HL-60 (cell line): ENCODE results near the gene CIB2.

Experiments used
- DNase-seq, 2 experiments: peaks; one replicate each; pipeline ENCODE4 v3.0.0-alpha.2; 2010 to 2020; ENCODE audit warnings: low read depth in 1 of 2, low spot score in 1 of 2
- H3K27ac ChIP-seq: fragments of 250-450 bp; sonication (Bioruptor Pico); replicated peaks from 2 replicates; pipeline ENCODE4 v1.5.1; 2020; ENCODE audit warnings: mild to moderate bottlenecking, moderate library complexity
- H3K27me3 ChIP-seq: fragments of 250-450 bp; sonication (Bioruptor Pico); 2 replicates; pipeline ENCODE4 v1.5.1; 2021; ENCODE audit warnings: mild to moderate bottlenecking, moderate library complexity; ENCODE audit not compliant: insufficient read depth, poor library complexity, severe bottlenecking
- H3K4me3 ChIP-seq: replicated peaks from 2 replicates; pipeline ENCODE4 v1.5.1; 2011; ENCODE audit warnings: mild to moderate bottlenecking, control low read depth, low read length; ENCODE audit not compliant: insufficient read depth
- GABPA ChIP-seq: IDR thresholded peaks from 2 replicates; pipeline ENCODE4 v1.6.1; 2012; ENCODE audit warnings: low read depth
- POLR2AphosphoS5 ChIP-seq: IDR thresholded peaks from 2 replicates; pipeline ENCODE4 v1.6.1; 2012; ENCODE audit warnings: low read depth
- SPI1 ChIP-seq: IDR thresholded peaks from 2 replicates; pipeline ENCODE4 v1.6.1; 2012; ENCODE audit warnings: low read depth, mild to moderate bottlenecking, borderline replicate concordance
- TF ChIP-seq, protein P1 (sequence below): IDR thresholded peaks from one replicate; pipeline ENCODE4 v1.5.1; 2011; ENCODE audit warnings: low read length, control low read depth, inconsistent platforms; ENCODE audit not compliant: insufficient read depth
- TF ChIP-seq, protein P2 (sequence below): IDR thresholded peaks from 2 replicates; pipeline ENCODE4 v1.6.1; 2012; ENCODE audit warnings: low read depth; ENCODE audit not compliant: insufficient replicate concordance

CIB2 gene

DNA sequence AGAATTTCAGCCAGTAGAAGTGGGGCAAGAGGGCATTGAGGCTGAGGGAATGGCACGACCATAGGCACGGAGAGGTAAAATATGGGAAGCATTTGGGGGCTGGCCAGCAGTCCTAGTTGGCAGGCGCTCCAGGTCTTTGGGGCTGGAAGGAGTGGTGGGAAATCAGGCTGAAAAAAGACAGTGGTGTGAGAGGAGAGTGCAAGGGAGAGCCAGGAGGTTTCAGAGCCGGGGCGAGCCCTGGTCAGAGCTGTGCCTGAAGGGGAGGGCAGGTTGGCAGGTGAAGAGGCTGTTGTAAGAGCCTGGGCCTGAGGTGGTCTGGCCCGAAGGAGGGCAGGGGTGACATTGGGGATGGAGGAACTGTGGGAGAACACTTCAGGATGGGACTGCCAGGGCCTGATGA lies 16.3 kb upstream of the CIB2 start:
- Histone ChIP-seq H3K27ac (no peak overlapping the region), H3K27me3 (no peaks in the 10 kb centered on the region), H3K4me3 (no peak overlapping the region)
- DNase-seq, result no peak
- no peak for TF ChIP-seq GABPA
- TF ChIP-seq, protein P1, sequence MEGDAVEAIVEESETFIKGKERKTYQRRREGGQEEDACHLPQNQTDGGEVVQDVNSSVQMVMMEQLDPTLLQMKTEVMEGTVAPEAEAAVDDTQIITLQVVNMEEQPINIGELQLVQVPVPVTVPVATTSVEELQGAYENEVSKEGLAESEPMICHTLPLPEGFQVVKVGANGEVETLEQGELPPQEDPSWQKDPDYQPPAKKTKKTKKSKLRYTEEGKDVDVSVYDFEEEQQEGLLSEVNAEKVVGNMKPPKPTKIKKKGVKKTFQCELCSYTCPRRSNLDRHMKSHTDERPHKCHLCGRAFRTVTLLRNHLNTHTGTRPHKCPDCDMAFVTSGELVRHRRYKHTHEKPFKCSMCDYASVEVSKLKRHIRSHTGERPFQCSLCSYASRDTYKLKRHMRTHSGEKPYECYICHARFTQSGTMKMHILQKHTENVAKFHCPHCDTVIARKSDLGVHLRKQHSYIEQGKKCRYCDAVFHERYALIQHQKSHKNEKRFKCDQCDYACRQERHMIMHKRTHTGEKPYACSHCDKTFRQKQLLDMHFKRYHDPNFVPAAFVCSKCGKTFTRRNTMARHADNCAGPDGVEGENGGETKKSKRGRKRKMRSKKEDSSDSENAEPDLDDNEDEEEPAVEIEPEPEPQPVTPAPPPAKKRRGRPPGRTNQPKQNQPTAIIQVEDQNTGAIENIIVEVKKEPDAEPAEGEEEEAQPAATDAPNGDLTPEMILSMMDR, result no peak
- TF ChIP-seq, protein P2, sequence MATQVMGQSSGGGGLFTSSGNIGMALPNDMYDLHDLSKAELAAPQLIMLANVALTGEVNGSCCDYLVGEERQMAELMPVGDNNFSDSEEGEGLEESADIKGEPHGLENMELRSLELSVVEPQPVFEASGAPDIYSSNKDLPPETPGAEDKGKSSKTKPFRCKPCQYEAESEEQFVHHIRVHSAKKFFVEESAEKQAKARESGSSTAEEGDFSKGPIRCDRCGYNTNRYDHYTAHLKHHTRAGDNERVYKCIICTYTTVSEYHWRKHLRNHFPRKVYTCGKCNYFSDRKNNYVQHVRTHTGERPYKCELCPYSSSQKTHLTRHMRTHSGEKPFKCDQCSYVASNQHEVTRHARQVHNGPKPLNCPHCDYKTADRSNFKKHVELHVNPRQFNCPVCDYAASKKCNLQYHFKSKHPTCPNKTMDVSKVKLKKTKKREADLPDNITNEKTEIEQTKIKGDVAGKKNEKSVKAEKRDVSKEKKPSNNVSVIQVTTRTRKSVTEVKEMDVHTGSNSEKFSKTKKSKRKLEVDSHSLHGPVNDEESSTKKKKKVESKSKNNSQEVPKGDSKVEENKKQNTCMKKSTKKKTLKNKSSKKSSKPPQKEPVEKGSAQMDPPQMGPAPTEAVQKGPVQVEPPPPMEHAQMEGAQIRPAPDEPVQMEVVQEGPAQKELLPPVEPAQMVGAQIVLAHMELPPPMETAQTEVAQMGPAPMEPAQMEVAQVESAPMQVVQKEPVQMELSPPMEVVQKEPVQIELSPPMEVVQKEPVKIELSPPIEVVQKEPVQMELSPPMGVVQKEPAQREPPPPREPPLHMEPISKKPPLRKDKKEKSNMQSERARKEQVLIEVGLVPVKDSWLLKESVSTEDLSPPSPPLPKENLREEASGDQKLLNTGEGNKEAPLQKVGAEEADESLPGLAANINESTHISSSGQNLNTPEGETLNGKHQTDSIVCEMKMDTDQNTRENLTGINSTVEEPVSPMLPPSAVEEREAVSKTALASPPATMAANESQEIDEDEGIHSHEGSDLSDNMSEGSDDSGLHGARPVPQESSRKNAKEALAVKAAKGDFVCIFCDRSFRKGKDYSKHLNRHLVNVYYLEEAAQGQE, result no peak
- no peak for TF ChIP-seq POLR2AphosphoS5
- no peak for TF ChIP-seq SPI1

DNA sequence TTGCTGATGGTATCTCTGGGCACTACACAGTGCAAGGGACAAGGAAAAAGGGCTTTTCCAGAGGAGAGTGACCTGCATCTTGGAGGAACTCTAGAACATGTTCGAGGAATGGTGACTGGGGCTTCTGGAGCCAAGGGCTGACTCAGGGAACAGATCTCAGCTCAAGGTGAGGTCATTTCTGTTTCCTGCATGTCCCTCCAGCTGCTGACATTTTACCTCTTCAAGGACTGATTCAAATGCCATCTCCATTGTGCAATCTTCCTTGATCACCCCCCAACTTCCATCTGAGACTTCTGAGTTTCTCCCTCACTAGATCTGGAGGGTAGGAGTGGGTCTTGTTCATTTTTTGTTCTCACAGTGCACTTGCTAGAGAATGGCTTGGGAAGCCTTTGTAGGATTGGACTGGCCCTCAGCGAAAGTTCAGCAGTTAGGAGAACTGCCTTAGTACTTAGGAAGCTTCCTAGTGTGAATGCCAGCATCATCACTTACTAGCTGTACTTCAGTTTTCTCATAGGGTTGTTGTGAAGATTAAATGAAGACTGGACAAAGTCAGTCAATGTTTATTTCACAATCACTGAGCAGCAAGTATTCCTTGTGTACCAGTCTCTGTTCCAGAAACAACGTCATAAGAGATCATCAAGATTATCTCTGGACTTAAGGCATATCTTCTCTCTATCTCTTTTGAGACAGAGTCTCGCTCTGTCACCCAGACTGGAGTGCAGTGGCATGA lies 15.3 kb upstream of the CIB2 start:
- no peak for TF ChIP-seq GABPA
- TF ChIP-seq, protein P1, result no peak
- no peak for TF ChIP-seq POLR2AphosphoS5
- TF ChIP-seq, protein P2, result no peak
- TF ChIP-seq SPI1, result no peak
- Histone ChIP-seq H3K4me3 (no peak overlapping the region), H3K27me3 (no peaks in the 10 kb centered on the region), H3K27ac (no peak overlapping the region)
- DNase-seq, result no peak

DNA sequence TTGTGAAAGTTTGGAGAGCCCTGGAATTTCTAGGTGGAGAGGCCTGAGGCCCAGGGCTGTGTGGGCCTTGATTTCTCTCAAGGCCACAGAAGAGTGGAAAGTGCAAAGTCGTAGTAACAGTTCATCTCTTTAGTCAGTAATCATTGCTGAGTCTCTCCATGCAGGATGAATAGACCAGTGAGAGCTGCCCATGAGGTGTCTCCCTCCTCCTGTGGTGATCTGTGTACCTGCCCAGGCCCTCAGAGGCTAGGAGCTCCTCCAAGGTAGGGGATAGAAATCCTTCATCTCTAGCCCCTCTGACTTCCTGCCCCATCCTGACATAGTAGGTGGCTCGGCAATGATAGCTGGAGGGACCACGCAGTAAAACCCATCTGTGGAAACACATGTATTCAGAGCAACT lies 11.1 kb upstream of the CIB2 start:
- no peaks in the 10 kb centered on the region for H3K27me3 ChIP-seq
- no peak overlapping the region for H3K4me3 ChIP-seq
- no peak overlapping the region for H3K27ac ChIP-seq
- TF ChIP-seq, protein P2, result no peak
- TF ChIP-seq, protein P1, result no peak
- no peak for TF ChIP-seq POLR2AphosphoS5
- TF ChIP-seq GABPA, result no peak
- TF ChIP-seq SPI1, result no peak
- no peak for DNase-seq
